Panc1 (cell line): Measurements from ENCODE around the gene ESF1. TPM values are rescaled to one million over a fixed set of nuclear protein-coding genes. Genes with fewer than 3 reads are reported as not detected.

ENCODE experiments used
- ATAC-seq: fragments of 200-7000 bp; cut with Tn5 transposase; 2 replicates; pipeline ENCODE4 v1.9.1; 2020; ENCODE audit warnings: mild to moderate bottlenecking, moderate library complexity
- BruUV-seq: library from RNA; stranded (reverse); fragments of 400-500 nt; replicated peaks from 2 replicates; lab custom pipeline; 2021; lab: Mats Ljungman, UMichigan
- CTCF ChIA-PET: fragments of 300-600 bp; sonication (Branson Sonifier 250); formaldehyde crosslinking; loops from one replicate; lab custom pipeline; 2022; ENCODE audit warnings: antibody characterized with exemption; lab: Charles Lee
- POLR2A ChIA-PET: fragments of 300-600 bp; sonication (Branson Sonifier 250); formaldehyde crosslinking; loops from one replicate; lab custom pipeline; 2022; ENCODE audit warnings: antibody characterized with exemption; lab: Charles Lee
- DNase-seq: peaks from one replicate; pipeline ENCODE4 v3.0.0-alpha.2; 2010; ENCODE audit warnings: low read depth, low spot score
- H3K27ac ChIP-seq: 2 replicates; pipeline ENCODE4 v1.5.1; 2011; ENCODE audit warnings: mild to moderate bottlenecking, low read length, inconsistent platforms
- H3K27me3 ChIP-seq: fragments of 200-500 bp; sonication (Bioruptor generic); 2 replicates; pipeline ENCODE4 v1.6.0; 2014; ENCODE audit warnings: low read length, inconsistent platforms; ENCODE audit not compliant: control insufficient read depth, insufficient read depth
- H3K36me3 ChIP-seq: fragments of 200-500 bp; sonication (Bioruptor generic); 2 replicates; pipeline ENCODE4 v1.5.1; 2014; ENCODE audit warnings: inconsistent platforms, mild to moderate bottlenecking, low read length, moderate library complexity; ENCODE audit not compliant: control insufficient read depth, insufficient read depth
- H3K4me1 ChIP-seq: 2 replicates; pipeline ENCODE4 v1.5.1; 2011; ENCODE audit warnings: inconsistent platforms, mild to moderate bottlenecking, low read length, moderate library complexity; ENCODE audit not compliant: control insufficient read depth, insufficient read depth
- H3K4me3 ChIP-seq, 2 experiments: 2 replicates each; pipeline ENCODE4 v1.5.1; 2011 to 2012; ENCODE audit warnings: low read depth in 2 of 2, low read length in 2 of 2, mild to moderate bottlenecking in 2 of 2, inconsistent platforms in 1 of 2, moderate library complexity in 1 of 2
- H3K9me3 ChIP-seq: fragments of 200-500 bp; sonication (Bioruptor generic); 2 replicates; pipeline ENCODE4 v1.5.1; 2014; ENCODE audit warnings: low read depth, mild to moderate bottlenecking, inconsistent platforms, low read length, moderate library complexity; ENCODE audit not compliant: control insufficient read depth, insufficient read depth
- CTCF ChIP-seq: fragments of 450-650 bp; IDR thresholded peaks from 2 replicates; pipeline ENCODE4 v1.5.1; 2017; ENCODE audit warnings: mild to moderate bottlenecking
- POLR2AphosphoS5 ChIP-seq: IDR thresholded peaks from 2 replicates; pipeline ENCODE4 v1.6.1; 2012; ENCODE audit warnings: mild to moderate bottlenecking, low read depth, low read length, moderate library complexity
- REST ChIP-seq, 2 experiments: IDR thresholded peaks; 2 replicates each; pipeline ENCODE4 v1.6.1; 2011 to 2012; ENCODE audit warnings: low read depth in 2 of 2, control low read depth in 1 of 2, low read length in 1 of 2, mild to moderate bottlenecking in 1 of 2, moderate library complexity in 1 of 2; ENCODE audit not compliant: insufficient read depth in 1 of 2
- SIN3A ChIP-seq: IDR thresholded peaks from 2 replicates; pipeline ENCODE4 v1.6.1; 2012; ENCODE audit warnings: low read depth, mild to moderate bottlenecking, low read length, moderate library complexity, borderline replicate concordance; ENCODE audit not compliant: insufficient read depth
- TCF7L2 ChIP-seq: IDR thresholded peaks from 2 replicates; pipeline ENCODE4 v1.6.1; 2011; ENCODE audit warnings: mild to moderate bottlenecking, low read depth, low read length, inconsistent platforms
- in situ Hi-C: cut with HindIII; loops from 2 replicates; pipeline ENCODE4 v1.10.0; 2016; ENCODE audit warnings: low sequenced_read_pairs, low pct_unique_long_range_greater_than_20kb
- intact Hi-C: fragments of 100-400 bp; cut with micrococcal nuclease; formaldehyde crosslinking; loops from one replicate; pipeline ENCODE4 v1.10.0; 2022; ENCODE audit not compliant: unreplicated experiment
- total RNA-seq: library from RNA; stranded (reverse); gene quantifications from one replicate; pipeline ENCODE4 v1.2.1, GENCODE V29; 2021; ENCODE audit not compliant: unreplicated experiment

The ESF1 gene
- total RNA-seq, 1 experiment from 2014 or later, result 26.4 TPM

GRCh38 chr20:13775867-13776266 lies 8.9 kb downstream of the ESF1 start:
- DNase-seq (no peak), ATAC-seq (no peak)
- Histone ChIP-seq H3K4me1 (no peaks in the 10 kb centered on the region), H3K27me3 (no peaks in the 10 kb centered on the region), H3K4me3 (no peak overlapping the region), H3K27ac (no peak overlapping the region), H3K36me3 (peaks cover 69% of the 10 kb centered on the region), H3K9me3 (no peaks in the 10 kb centered on the region)
- TF ChIP-seq SIN3A (no peak), POLR2AphosphoS5 (no peak), CTCF (no peak), TCF7L2 (no peak), REST (IDR thresholded peaks at IDR 0.05; ENCODE audit: insufficient read depth in 1 of 2, low read depth in 2 of 2, low read length in 1 of 2) (no peak)
- POLR2A ChIA-PET, result interaction anchor here (1.0 kb wide), 1 partner anchor 8 kb away, joined by 4 read pairs; no protein-coding TSS in a partner anchor
- intact Hi-C loops, result no loop called here
- in situ Hi-C loops, result no loop called here
- no TSS peak for BruUV-seq
- CTCF ChIA-PET, result no interaction called here

GRCh38 chr20:13772529-13772928 lies 12.2 kb downstream of the ESF1 start:
- Histone ChIP-seq H3K27me3 (no peaks in the 10 kb centered on the region), H3K27ac (no peak overlapping the region), H3K9me3 (no peaks in the 10 kb centered on the region), H3K36me3 (peaks cover 76% of the 10 kb centered on the region), H3K4me1 (no peaks in the 10 kb centered on the region), H3K4me3 (no peak overlapping the region)
- TF ChIP-seq CTCF, result no peak
- no peak for TF ChIP-seq POLR2AphosphoS5
- TF ChIP-seq REST (IDR thresholded peaks at IDR 0.05; ENCODE audit: insufficient read depth in 1 of 2, low read depth in 2 of 2, low read length in 1 of 2), result no peak
- TF ChIP-seq TCF7L2, result no peak
- TF ChIP-seq SIN3A, result no peak
- intact Hi-C loops (loop anchor here (5.0 kb wide), 1 partner anchor 655 kb away; no protein-coding TSS in a partner anchor), in situ Hi-C loops (no loop called here)
- CTCF ChIA-PET, result interaction anchor here (0.5 to 1.2 kb wide), 6 partner anchors 10 to 849 kb away, joined by 3 to 8 read pairs (median 6); partner anchors contain the start of gene ESF1
- BruUV-seq, result no TSS peak
- DNase-seq (no peak), ATAC-seq (no peak)
- POLR2A ChIA-PET, result no interaction called here
